ENCODE measurements around the gene CES3.

The CES3 gene

DNA sequence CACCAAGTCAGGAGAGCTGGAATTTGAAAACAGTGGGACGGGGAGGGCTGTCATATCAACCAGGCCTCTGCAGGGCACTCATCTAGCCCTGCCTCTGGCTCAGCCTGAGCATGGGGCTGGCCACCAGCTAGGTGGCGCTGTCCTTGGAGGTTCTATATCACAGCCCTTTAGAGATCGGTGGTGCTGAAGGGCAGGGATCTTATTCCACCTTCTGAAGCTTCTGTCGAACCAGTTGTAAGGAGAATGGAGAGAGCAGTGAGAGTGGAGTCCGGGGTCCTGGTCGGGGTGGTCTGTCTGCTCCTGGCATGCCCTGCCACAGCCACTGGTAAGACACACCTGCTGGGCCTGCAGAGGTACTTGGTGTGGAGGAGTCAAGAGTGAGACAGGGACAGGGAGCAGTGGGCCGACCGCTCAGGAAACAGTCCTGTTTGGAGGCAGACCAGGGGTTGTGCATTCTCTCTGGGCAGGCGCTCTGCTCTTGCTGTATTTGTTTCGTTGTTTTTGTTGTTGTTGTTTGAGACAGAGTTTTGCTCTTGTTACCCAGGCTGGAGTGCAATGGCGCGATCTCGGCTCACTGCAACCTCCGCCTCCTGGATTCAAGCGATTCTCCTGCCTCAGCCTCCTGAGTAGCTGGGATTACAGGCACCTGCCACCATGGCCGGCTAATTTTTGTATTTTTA, at the start of gene CES3:
Gene CES3 (plus strand): TSS at position 202 of the 680 bp plus-strand sequence. CDS start 42 bp downstream, at position 244.
- peak; percentile 8 to 20 for DNase-seq (ENCODE audit: low read depth in 2 of 2)

DNA sequence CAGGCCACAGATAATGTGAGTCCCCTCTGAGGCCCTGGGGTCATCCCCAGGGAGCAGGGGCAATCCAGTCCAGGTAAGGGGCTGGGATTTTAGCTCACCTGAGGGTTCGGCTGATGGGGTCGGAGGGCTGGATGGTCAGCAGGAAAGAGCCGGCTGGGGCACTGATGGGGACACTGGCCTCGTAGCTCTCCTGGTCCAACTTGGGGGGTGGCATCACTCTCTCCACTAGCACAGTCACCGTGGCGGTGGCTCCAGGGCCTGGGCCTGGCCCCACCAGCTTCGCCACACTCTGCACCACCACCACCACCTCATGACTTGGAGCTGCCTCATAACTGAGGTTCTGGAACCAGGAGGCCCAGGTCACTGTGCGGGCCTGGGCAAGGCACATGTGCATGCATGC, 49.3 kb upstream of the CES3 start:
- DNase-seq (ENCODE audit: low read depth in 2 of 2), result no peak

GRCh38 chr16:66913081-66913480, 48.0 kb upstream of the CES3 start:
- DNase-seq (ENCODE audit: low read depth in 2 of 2), result no peak

GRCh38 chr16:66913711-66914110, 47.4 kb upstream of the CES3 start:
- DNase-seq (ENCODE audit: low read depth in 2 of 2), result no peak

GRCh38 chr16:66914541-66914940, 46.5 kb upstream of the CES3 start:
- no peak for DNase-seq (ENCODE audit: low read depth in 2 of 2)

- no peak for DNase-seq (ENCODE audit: low read depth in 2 of 2)
Measured at GRCh38 chr16:66915041-66915440, 46.0 kb upstream of the CES3 start.

DNA sequence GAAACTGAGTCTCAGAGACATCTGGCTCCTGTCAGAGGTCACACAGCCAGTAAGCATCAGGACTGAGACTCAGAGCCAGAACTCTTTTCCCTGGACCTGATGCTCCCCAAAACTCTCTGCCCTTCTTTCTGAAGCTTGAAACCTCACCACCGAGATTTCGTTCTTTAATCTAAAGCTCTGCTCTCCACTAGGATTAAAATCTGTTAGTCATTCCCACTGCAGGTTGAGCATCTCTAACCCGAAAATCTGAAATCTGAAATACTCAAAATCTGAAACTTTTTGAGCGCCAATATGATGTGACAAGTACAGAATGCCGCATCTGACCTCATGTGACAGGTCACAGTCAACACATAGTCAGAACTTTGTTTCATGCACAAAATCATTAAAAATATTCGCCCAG, 44.5 kb upstream of the CES3 start:
- DNase-seq (ENCODE audit: low read depth in 2 of 2), result no peak

DNA sequence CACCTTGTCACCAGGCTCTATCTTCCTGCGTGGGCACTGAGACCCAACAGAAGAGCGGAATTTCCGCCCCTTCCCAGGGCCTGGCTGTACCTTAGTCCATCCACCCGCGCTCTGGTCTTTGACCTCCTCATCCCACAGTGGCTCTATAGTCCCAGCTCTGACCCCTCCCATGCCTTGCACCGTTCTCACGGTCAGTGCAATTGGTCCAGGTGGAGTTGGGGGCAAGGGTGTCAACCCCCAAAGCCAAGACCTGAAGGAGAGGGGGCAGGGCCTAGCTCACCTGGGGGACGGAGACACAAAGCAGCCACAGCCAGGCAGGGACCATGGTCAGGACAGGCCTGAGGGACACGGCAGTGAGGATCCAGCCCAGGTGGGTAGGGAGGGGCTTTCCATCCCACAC, 43.3 kb upstream of the CES3 start:
- DNase-seq (ENCODE audit: low read depth in 2 of 2), result no peak

GRCh38 chr16:66918355-66918754, 42.7 kb upstream of the CES3 start:
- no peak for DNase-seq (ENCODE audit: low read depth in 2 of 2)

- DNase-seq (ENCODE audit: low read depth in 2 of 2), result no peak
Measured at GRCh38 chr16:66918803-66919568, 42.1 kb upstream of the CES3 start, which contains the start of gene CDH16. CDH16 (minus strand) TSS chr16:66918885; CDS start chr16:66918065, 820 bp downstream.

GRCh38 chr16:66919569-66920298, 41.3 kb upstream of the CES3 start:
- DNase-seq (ENCODE audit: low read depth in 2 of 2), result no peak

DNA sequence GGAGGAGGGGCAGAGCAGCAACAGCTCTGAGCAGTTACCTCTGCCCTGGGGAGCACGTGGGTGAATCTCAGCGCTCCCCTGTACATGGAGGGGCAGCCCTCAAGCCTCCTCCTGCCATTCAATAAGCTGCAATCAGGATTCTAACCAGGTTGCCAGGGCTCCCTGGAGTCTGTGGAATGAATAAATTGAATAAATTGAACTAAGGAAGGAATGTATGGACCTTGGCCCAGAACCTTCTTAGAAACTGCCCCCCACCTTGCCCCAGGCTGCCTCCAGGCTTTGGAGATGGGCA, 40.8 kb upstream of the CES3 start:
- no peak for DNase-seq (ENCODE audit: low read depth in 2 of 2)

- no peak for DNase-seq (ENCODE audit: low read depth in 2 of 2)
Measured at GRCh38 chr16:66920924-66921680, 40.0 kb upstream of the CES3 start.

DNA sequence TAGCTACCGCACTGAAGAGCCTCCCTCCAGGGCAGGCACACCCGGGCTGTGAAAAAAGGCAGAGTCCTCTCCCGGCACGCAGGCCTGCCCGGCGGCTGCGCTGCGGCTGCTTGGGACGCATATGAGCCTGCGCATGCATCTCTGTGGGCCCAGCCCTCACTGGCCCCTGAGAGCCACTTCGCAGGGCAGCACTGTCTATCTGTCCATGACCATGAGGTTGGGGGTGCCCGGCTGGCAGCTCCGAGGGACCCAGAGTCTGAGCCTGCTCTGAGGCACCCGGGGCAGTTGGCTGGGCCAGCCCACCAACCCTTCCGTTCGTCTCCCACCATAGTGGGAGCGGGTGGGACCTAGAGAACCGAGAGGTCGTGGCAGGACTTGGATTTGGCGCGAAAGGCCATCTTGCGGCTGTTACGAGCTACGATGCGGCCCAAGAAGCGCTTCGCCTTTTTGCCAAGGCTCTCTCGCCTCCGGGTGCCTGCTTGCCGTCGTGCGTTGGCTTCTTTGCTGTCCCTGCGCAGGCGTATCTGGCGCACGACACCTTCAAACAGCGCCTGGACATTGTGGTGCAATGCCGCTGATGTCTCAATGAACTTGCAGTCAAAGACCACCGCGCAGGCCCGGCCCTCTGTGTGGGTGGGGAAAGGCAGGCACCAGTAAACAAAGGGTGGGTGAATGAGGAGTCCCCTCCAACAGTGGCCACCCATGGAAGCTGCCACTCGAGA, 39.2 kb upstream of the CES3 start:
- DNase-seq (ENCODE audit: low read depth in 2 of 2), result no peak

DNA sequence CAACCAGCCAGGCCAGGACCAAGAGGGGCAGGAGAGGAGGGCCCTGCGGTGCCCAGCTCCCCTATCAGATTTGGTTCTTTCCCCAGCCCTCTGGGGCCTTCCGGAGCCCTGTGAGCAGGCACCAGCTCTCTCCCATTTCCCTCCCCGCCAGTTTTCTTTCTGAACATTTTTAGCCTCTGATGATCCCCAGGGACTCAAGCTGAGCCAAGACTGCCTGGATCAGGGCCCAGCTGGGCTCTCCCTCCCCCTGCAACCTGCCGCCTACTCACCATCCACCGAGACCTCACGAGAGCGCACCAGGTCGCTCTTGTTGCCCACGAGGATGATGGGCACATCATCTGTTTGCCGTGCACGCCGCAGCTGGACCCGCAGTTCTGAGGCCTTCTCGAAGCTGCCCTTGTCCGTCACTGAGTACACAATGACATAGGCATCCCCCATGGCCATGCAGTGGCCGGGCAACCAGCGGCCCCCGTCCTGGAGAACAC, 37.8 kb upstream of the CES3 start:
- no peak for DNase-seq (ENCODE audit: low read depth in 2 of 2)

DNA sequence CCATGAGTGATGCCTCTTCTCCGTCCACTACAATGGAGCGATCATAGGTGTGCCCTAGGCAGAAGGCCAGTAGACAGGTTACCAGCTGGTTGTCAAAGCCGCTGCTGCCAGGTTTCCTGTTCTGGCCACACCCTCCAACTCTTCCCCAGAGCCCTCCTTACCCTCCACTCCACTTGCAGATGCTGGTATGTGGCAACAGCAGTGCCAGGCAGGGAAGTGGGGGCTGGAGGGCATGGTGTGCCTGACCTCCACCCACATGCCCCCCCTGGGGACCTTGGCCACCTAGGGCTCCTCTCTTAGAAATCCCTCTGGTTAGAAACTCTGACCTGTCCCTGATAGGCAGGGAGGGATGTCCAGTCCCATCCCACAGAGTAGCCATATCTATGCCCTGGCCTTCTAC, 37.2 kb upstream of the CES3 start:
- DNase-seq (ENCODE audit: low read depth in 2 of 2), result no peak

DNA sequence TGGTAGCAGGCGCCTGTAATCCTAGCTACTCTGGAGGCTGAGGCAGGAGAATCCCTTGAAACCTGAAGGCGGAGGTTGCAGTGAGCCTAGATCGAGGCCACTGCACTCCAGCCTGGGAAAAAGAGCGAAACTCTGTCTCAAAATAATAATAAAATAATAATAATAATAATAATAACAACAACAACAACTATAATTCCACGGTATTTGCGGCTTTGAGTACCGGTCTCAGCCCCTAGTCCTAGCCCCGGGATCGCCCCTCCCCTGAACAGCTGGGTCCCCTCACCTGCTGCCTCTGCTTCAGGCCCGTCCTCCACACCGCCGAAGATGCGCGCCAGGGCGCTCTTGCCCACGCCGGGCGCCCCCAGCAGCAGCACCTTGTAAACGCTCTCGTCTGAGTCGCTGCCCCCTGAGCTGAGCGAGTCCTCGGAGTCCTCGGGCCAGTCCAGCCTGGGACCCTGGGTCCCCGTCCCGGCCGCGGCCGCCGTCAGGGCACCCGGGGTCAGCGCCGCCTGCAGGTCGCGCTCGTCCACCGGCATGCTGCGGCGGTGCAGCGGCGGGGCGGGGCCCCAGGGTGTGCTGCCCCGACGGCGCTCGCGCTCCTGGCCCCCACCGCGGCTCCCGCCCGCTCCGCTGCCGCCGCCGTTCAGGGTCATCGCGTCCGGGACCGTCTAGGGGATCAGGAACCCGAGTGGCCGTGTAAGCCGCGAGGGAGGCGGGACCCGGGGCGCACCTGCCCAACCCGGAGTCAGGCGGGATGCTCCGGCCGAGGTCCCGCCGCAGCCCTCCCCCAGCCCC, 36.3 kb upstream of the CES3 start:
- DNase-seq (ENCODE audit: low read depth in 2 of 2), result no peak

- no peak for DNase-seq (ENCODE audit: low read depth in 2 of 2)
Measured at GRCh38 chr16:66925322-66925840, 35.7 kb upstream of the CES3 start, which contains the start of gene RRAD. RRAD (minus strand) TSS chr16:66925535; CDS start chr16:66925179, 356 bp downstream.

- no peak for DNase-seq (ENCODE audit: low read depth in 2 of 2)
Measured at GRCh38 chr16:66926171-66926947, 34.7 kb upstream of the CES3 start.

Data from fibroblast of skin of left biceps (primary cell).